ENCODE results near the gene ZCWPW1.

ZCWPW1 gene

GRCh38 chr7:100428199-100428966 is at the start of gene ZCWPW1:
ZCWPW1 (minus strand) TSS chr7:100428703; CDS start chr7:100420649, 8,054 bp downstream.
- DNase-seq = peak; percentile 98

GRCh38 chr7:100477871-100478267 is 49.4 kb upstream of the ZCWPW1 start:
- DNase-seq = no peak

- no peak for DNase-seq
Observed at GRCh38 chr7:100476903-100477870, 48.7 kb upstream of the ZCWPW1 start.

- DNase-seq = no peak
Observed at GRCh38 chr7:100476101-100476780, 47.7 kb upstream of the ZCWPW1 start.

GRCh38 chr7:100475549-100475948 is 47.0 kb upstream of the ZCWPW1 start:
- DNase-seq = no peak

- DNase-seq = peak; percentile 60
Observed at GRCh38 chr7:100472854-100473499, 44.5 kb upstream of the ZCWPW1 start.

GRCh38 chr7:100472121-100472851 is 43.8 kb upstream of the ZCWPW1 start:
- DNase-seq = no peak

- no peak for DNase-seq
Observed at GRCh38 chr7:100471021-100471420, 42.5 kb upstream of the ZCWPW1 start.

GRCh38 chr7:100469227-100470044 is 40.9 kb upstream of the ZCWPW1 start:
- DNase-seq = peak; percentile 57

GRCh38 chr7:100467638-100468373 is 39.3 kb upstream of the ZCWPW1 start:
- DNase-seq = no peak

GRCh38 chr7:100466653-100467605 is 38.4 kb upstream of the ZCWPW1 start:
- no peak for DNase-seq

GRCh38 chr7:100465702-100466311 is 37.3 kb upstream of the ZCWPW1 start:
- DNase-seq = peak; percentile 69

GRCh38 chr7:100465299-100465698 is 36.8 kb upstream of the ZCWPW1 start:
- DNase-seq = no peak

GRCh38 chr7:100464791-100465190 is 36.3 kb upstream of the ZCWPW1 start:
- DNase-seq = no peak

- DNase-seq = no peak
Observed at GRCh38 chr7:100464210-100464660, 35.7 kb upstream of the ZCWPW1 start, which contains the start of gene SPACDR. SPACDR (minus strand) TSS chr7:100464260; CDS start chr7:100464025, 235 bp downstream.

- no peak for DNase-seq
Observed at GRCh38 chr7:100457033-100457432, 28.5 kb upstream of the ZCWPW1 start.

- no peak for DNase-seq
Observed at GRCh38 chr7:100456562-100456961, 28.1 kb upstream of the ZCWPW1 start.

- DNase-seq = no peak
Observed at GRCh38 chr7:100455206-100455605, 26.7 kb upstream of the ZCWPW1 start.
